Fibroblast of skin of left biceps (primary cell): ENCODE data around the gene ATOH8.

ENCODE experiments used
- DNase-seq, 2 experiments: peaks; one replicate each; pipeline ENCODE4 v3.0.0-alpha.2; 2013; ENCODE audit warnings: low read depth in 2 of 2

ATOH8 gene

GRCh38 chr2:85754313-85755095 is 713 bp downstream of the ATOH8 start:
- no peak for DNase-seq

- DNase-seq = no peak
These were observed 1.6 kb downstream of the ATOH8 start for GRCh38 chr2:85755122-85756027.

GRCh38 chr2:85756195-85756594 is 2.4 kb downstream of the ATOH8 start:
- no peak for DNase-seq

DNA sequence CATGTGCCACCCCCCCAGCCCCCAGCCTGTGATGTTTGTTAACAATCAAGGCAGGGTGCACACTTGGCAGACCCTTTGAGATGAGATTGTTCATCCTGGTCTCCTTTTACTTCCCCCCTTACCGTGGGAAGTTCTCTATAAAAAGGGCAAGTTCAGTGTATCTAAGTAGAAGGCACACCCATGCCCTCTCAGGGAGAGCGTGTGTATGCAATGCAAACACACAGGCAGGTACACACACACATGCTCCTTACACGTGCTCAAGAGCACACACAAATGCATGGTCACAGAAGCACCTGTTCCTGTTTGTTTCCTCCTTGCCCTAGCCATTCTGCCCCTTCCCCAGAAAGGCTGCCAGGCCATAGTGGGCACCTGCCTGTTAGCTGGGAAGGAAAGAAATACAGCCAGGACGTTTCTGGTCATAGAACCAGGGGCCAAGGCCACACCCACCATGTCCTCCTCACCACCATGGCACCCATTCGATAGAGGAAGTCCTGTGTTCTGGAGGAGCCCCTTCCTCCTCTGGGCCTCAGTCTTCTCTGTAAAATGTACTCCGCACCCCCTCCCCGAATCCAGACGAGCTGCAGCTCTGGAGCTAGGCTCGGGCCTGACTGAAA is 3.1 kb downstream of the ATOH8 start:
- no peak for DNase-seq

GRCh38 chr2:85757860-85758259 is 4.1 kb downstream of the ATOH8 start:
- no peak for DNase-seq

GRCh38 chr2:85758361-85759256 is 4.8 kb downstream of the ATOH8 start:
- DNase-seq = no peak

- no peak for DNase-seq
These were observed 5.4 kb downstream of the ATOH8 start for GRCh38 chr2:85759257-85759613.

DNA sequence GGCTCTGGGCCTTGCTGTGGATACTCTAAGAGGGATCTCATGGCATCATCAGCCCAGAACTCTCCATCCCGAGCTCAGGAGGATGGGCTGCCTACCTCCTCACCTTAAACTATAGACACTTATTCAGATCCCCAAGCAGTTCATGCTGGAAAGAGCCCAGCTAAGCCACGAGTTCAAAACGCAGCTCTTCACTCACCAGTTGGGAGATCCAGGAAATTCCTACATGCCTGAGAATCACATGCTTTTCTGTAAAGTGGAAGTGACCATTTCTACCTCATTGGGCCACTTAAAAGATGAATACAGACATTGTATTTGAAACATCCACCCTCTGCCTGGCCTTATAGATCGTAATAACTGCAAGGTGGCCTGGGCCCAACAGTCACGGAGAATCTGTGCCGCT is 6.6 kb downstream of the ATOH8 start:
- no peak for DNase-seq

- DNase-seq = no peak
These were observed 7.1 kb downstream of the ATOH8 start for GRCh38 chr2:85760872-85761271.

- no peak for DNase-seq
These were observed 7.7 kb downstream of the ATOH8 start for GRCh38 chr2:85761512-85761944.

DNA sequence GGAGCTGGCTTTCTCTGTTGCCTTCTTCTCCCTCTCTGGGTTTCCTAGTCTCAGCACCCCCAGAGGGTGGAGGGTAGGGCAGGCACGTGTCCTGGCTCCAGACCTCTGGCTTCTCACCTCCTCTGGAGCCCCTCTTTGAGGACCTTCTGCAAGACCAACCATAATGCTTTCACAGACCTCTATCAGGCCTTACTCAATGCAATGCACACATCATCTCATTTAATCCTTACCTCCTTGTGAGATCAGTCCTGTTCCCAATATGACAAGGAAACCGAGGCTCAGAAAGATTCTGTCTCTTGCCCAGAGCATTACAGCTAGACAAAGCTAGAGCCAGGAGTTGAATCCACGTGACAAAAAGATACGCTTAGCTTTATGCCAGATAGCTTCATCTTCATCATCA is 8.2 kb downstream of the ATOH8 start:
- no peak for DNase-seq

DNA sequence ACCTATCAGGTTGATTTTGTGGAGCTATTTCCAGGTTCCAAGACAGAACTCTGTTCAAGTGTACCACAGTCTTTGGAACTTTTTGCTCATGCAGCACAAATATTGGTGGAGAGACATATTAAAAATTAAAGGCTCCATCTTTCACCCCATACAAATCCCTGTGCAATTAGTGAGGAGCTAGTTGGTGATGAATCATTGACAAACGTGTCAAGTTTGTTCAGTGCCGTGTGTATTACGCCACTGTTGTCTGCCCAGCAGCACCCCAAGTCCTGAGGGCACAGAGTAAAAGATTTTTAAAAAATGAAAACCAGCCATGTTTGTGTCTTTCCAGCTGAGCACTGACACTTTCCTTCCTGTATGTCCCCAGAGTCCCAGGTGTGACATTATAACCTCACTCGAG is 9.3 kb downstream of the ATOH8 start:
- DNase-seq = no peak

GRCh38 chr2:85763831-85764230 is 10.0 kb downstream of the ATOH8 start:
- no peak for DNase-seq

GRCh38 chr2:85765081-85765731 is 11.4 kb downstream of the ATOH8 start:
- DNase-seq = no peak

- no peak for DNase-seq
These were observed 12.4 kb downstream of the ATOH8 start for GRCh38 chr2:85766229-85766628.

DNA sequence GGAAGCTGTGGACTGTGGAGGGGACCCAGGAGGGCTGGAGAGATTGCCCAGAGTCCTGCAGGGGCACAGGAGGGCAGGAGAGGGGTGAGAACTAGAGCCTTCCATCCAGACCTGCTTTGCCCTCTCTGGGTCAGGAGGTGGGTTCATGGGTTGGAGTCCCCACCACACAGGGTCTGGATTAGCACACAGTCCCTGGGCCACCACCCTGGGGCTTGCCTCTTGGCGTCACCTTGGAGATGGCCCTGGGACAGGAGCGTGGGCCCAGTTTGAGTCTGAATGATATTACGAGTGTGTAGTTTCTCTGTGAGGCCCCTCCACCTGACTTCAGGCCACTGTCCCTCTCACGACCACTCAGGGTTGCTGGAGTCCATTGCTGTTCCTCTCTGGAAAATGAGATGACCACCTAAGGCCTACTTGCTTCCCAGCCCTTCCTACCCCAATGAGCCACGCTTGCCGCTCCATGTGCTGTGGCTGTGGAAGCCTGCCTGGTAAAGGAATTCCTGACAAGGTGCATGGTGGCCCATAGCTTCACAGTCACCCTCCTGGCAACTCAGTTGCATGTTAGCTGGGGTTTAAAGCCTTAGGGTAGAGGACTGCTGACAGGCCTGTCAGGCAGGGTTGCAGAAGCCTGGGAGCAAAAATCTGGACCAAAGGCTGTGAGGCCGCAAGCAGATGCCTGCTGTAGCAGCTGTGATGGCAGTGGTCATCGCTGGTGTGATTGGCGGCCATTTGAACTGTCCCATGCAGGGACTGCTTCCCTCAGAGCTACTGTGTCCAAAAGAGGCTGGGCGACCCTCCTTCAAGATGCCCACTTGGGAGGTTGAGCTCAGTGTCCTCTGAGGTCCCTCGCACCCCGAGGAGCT is 14.2 kb downstream of the ATOH8 start:
- no peak for DNase-seq

DNA sequence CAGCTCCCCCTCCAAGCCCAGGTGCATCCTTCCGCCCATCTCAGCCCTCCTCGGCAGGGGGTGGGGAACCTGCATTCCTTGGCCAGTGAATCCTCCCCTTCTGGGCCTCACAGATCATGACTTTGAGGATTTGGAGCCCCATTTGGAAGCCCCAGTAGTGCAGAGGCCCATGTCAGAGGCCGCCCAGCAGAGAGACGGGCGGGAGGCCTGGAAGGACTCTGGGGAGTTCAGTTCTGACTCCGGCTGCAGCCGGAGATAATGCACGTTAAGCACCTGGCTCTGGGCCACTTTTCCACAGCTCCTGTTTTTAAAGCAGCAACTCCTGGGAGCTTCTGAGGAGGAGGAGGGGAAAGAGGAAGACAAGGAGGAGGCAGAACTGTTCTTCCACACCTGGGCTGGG is 14.9 kb downstream of the ATOH8 start:
- DNase-seq = no peak

DNA sequence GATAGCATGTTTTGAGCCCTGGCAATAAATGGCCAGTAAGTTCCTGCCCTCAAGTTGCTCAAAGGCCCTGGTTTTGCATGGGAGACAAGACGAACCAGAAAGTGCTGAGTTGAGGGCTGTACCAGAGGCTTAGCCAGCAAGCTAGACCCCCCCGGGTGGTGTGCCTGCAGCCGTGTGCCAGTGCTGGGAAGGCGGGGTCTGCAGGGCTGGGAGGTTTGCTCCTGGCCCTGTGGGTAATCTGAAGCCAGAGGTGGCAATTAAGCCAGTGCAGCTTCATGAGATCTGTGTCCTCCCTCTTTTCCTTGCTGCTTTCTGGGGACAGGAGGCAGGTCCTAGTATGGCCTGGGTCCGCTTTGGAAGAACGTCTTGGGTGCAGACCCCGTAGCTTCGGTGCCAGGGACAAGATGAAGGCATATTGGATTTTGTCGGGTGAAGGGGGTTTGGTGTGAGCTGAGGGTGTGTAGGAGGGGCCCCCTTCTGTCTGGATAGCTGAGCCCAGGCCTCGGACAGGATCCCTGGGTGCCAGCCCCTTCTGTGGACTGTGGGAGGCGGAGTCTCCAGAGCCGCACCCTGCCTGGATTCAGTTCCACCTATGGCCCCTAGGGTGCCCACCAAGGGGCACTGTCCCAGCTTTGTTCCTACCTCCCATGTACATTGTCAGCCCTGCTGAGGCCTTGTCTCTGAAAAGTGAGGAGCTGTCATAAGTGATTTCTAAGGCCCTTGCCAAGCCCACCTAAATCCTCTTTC is 15.6 kb downstream of the ATOH8 start:
- DNase-seq = no peak

DNA sequence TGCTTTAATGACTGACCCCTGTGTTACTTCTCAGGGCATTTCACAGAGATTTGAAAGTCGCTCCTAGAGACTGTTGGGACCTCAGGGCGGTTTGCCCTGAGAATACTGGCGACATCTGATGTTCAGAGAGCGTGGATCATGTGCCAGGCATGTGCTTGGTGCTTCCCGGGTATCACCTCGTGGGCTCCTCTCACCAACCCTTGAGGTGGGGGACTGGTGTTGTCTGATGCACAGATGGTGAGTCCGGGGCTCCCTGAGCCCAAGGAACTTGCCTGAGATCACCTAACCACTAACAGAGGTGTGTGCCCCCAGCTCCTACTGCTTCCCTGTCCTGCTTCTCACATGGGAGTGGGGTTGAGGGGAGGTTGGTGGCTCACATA is 16.2 kb downstream of the ATOH8 start:
- no peak for DNase-seq
